ENCODE results near the gene CD274.
"Not testable (repeated sequence)": the region's sequence is repeated elsewhere in the genome, so short reads cannot be mapped to it uniquely, and the experiment has no call there.

Gene CD274

GRCh38 chr9:5470122-5470521 lies 19.8 kb downstream of the CD274 start:
- DNase-seq (ENCODE audit: low read depth) = no peak
- TF ChIP-seq, protein P1, sequence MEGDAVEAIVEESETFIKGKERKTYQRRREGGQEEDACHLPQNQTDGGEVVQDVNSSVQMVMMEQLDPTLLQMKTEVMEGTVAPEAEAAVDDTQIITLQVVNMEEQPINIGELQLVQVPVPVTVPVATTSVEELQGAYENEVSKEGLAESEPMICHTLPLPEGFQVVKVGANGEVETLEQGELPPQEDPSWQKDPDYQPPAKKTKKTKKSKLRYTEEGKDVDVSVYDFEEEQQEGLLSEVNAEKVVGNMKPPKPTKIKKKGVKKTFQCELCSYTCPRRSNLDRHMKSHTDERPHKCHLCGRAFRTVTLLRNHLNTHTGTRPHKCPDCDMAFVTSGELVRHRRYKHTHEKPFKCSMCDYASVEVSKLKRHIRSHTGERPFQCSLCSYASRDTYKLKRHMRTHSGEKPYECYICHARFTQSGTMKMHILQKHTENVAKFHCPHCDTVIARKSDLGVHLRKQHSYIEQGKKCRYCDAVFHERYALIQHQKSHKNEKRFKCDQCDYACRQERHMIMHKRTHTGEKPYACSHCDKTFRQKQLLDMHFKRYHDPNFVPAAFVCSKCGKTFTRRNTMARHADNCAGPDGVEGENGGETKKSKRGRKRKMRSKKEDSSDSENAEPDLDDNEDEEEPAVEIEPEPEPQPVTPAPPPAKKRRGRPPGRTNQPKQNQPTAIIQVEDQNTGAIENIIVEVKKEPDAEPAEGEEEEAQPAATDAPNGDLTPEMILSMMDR (conservative IDR thresholded peaks at IDR 0.05; ENCODE audit: low read length) = no peak
- H3K4me3 ChIP-seq (ENCODE audit: low read length) = no peak overlapping the region

DNA sequence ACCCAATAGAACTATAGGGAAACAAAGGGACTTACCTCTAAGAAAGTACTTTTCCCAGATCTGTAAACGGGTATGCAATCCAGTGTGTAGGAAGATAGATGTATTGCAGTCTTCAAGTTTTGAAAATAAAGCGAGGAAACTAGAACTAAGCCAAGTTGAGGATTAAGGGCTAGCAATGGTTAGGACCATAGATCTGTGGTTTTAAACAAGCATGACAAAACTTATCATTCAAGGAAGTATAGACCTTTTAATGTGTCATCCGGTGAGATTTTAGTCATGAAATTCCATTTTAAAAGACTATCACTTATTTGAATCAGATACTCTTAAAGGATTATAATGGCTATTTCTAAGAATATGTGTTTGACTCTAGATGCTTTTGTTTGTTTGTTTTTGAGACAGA lies 20.5 kb downstream of the CD274 start:
- TF ChIP-seq, protein P1 (conservative IDR thresholded peaks at IDR 0.05; ENCODE audit: low read length) = no peak
- DNase-seq (ENCODE audit: low read depth) = no peak
- H3K4me3 ChIP-seq (ENCODE audit: low read length) = no peak overlapping the region

DNA sequence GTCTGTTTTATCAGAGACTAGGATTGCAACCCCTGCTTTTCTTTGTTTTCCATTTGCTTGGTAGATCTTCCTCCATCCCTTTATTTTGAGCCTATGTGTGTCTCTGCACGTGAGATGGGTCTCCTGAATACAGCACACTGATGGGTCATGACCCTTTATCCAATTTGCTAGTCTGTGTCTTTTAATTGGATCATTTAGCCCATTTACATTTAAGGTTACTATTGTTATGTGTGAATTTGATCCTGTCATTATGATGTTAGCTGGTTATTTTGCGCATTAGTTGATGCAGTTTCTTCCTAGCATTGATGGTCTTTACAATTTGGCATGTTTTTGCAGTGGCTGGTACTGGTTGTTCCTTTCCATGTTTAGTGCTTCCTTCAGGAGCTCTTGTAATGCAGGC lies 25.3 kb downstream of the CD274 start:
- H3K4me3 ChIP-seq (ENCODE audit: low read length) = not testable (repeated sequence)

DNA sequence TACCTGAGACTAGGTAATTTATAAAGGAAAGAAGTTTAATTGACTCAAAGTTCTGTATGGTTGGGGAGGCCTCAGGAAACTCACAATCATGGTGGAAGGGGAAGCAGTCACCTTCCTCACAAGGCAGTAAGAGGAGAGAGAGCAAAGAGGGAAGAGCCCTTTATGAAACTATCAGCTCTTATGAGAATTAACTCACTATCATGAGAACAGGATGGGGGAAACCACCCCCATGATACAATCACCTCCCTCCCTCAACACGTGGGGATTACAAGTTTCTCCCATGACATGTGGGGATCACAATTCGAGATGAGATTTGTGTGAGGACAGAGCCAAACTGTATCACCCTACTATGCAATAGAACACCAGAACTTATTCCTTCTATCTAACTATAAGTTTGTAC lies 27.9 kb downstream of the CD274 start:
- DNase-seq (ENCODE audit: low read depth) = no peak
- TF ChIP-seq, protein P1 (conservative IDR thresholded peaks at IDR 0.05; ENCODE audit: low read length) = no peak
- no peak overlapping the region for H3K4me3 ChIP-seq (ENCODE audit: low read length)

More for the DNA sequence above, 25.3 kb downstream of the CD274 start:
- not testable (repeated sequence) for DNase-seq (ENCODE audit: low read depth)

- no peak overlapping the region for H3K4me3 ChIP-seq (ENCODE audit: low read length)
- TF ChIP-seq, protein P1 (conservative IDR thresholded peaks at IDR 0.05; ENCODE audit: low read length) = no peak
- DNase-seq (ENCODE audit: low read depth) = no peak
These were observed 29.8 kb downstream of the CD274 start for GRCh38 chr9:5479994-5480694.

DNA sequence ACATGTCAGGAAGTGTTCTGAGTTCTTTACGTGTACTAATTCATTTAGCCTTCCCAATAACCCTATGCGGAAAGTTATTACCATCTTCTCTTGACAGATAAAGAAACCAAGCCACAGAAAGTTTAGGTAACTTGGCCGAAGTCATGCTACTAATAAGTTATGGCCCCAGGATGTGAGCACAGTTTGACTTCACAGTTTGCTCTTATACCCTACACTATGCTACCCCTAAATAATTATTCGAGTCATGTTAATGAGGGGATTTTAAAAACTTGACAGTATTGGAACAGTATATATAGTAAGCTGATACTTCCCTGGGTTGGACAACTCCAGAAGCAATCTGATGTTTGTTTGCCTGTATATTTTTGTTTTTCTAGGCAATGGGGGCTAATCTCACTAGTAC lies 30.6 kb downstream of the CD274 start:
- TF ChIP-seq, protein P1 (conservative IDR thresholded peaks at IDR 0.05; ENCODE audit: low read length) = no peak
- no peak for DNase-seq (ENCODE audit: low read depth)
- no peak overlapping the region for H3K4me3 ChIP-seq (ENCODE audit: low read length)

DNA sequence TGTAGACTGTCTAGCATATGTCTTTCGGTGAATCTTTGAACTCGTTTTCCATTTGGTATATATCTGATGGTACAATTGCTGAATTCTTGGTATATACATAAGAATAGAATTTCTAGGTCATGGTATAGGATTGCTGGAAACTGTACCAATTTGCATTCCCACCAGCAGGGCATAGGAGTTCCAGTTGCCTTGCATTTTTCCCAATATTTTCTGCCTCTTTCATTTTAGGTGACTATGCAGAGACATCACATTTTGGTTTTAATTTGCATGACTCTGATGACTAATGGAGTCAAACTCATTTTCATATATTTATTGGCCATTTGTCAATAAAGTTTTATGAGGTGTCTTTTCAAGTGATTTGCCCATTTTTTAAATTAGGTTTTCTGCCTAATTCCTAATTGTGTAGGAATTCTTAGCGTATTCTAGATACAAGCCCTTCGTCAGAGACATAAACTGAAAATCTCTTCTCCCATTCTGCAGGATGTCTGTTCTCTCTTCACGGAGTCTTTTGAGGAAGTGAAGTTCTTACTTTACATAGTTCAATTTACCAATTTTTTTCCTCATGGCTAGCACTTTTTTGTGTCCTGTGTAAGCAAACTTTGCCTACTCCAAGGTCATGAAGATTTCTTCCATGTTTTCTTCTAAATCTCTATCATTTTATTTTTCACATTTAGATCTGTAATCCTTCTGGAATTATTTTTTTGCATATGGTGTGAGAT lies 31.1 kb downstream of the CD274 start:
- no peak for DNase-seq (ENCODE audit: low read depth)
- TF ChIP-seq, protein P1 (conservative IDR thresholded peaks at IDR 0.05; ENCODE audit: low read length) = peak; percentile 10; the same call in 1 of the 2 replicates
- no peak overlapping the region for H3K4me3 ChIP-seq (ENCODE audit: low read length)
